ENCODE data around the gene BICDL2.

The BICDL2 gene

DNA sequence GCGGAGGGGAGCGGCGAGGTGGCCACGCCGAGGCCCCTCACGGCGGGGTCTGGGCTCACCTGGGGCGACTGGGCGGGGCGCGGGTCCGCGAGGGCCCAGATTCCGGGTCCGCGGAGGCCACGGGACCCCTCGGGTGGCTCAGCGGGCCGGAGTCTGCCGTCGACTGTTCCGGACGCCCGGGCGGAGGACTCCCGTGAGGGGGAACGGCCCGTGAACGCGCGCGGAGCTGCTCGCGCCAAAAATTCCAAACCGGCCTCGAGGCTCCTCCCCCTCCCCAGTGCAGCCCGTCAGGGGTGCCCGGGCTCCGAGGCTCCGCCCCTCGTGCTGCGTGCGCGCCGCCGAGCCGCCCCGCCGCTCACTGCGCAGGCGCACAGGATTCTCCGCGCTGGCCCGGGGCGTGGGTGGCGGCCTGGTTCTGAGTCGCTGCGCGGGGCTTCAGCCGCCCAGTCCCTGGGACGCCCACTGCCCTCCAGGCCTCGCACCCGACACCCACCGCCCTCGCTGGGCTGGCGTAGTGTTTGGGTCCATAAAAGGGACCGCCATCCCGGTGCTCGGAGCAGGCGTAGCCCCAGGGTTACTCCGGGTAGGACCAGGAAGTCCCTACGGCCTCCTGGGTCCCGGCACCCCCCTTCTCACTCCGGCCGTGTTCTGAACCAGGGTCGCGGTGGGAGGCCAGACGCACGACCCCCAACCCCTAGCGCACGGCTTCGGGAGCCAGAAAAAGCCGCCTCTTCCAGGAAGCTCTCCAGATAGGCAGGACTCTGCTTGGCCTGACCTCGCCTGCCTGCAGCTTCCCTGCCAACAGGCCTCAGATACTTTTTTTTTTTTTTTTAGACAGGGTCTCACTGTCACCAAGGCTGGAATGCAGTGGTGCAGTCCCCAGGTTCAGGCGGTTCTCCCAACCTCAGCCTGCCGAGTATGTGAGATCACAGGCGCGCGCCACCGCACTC, 56.2 kb downstream of the BICDL2 start, which contains the start of gene PKMYT1:
TSS of gene PKMYT1 (minus strand) at position 220 of the 950 bp plus-strand sequence. CDS start 789 bp downstream, outside the sequence.
- DNase-seq, result peak; percentile 66

- DNase-seq, result peak; percentile 1
Observed at GRCh38 chr16:2979669-2980226, 57.0 kb downstream of the BICDL2 start.
